NT2/D1 (cell line): Measurements from ENCODE around the gene FSIP1.

ENCODE experiments used
- DNase-seq: peaks from one replicate; pipeline ENCODE4 v3.0.0-alpha.2; 2011; ENCODE audit warnings: low read depth, low spot score
- H3K27me3 ChIP-seq: 2 replicates; pipeline ENCODE4 v1.6.0; 2011; ENCODE audit warnings: mild to moderate bottlenecking; ENCODE audit not compliant: insufficient read length, insufficient read depth
- H3K36me3 ChIP-seq: 2 replicates; pipeline ENCODE4 v1.6.1; 2011; ENCODE audit warnings: mild to moderate bottlenecking, low read length, mixed read lengths; ENCODE audit not compliant: insufficient read depth, insufficient read length
- H3K4me1 ChIP-seq: 2 replicates; pipeline ENCODE4 v1.5.1; 2011; ENCODE audit not compliant: insufficient read depth, insufficient read length
- H3K4me3 ChIP-seq: 2 replicates; pipeline ENCODE4 v1.5.1; 2011; ENCODE audit warnings: low read depth; ENCODE audit not compliant: insufficient read length
- H3K9ac ChIP-seq: 2 replicates; pipeline ENCODE4 v1.6.0; 2011; ENCODE audit warnings: low read depth; ENCODE audit not compliant: insufficient read length
- H3K9me3 ChIP-seq: 2 replicates; pipeline ENCODE4 v1.5.1; 2011; ENCODE audit warnings: mild to moderate bottlenecking, low read length; ENCODE audit not compliant: insufficient read depth
- SUZ12 ChIP-seq: IDR thresholded peaks from 2 replicates; pipeline ENCODE4 v1.6.1; 2011; ENCODE audit not compliant: insufficient read length, insufficient read depth; ENCODE audit errors: extremely low read depth
- YY1 ChIP-seq: IDR thresholded peaks from 2 replicates; pipeline ENCODE4 v1.6.1; 2011; ENCODE audit not compliant: insufficient read length, insufficient read depth
- ZNF274 ChIP-seq: IDR thresholded peaks from 2 replicates; pipeline ENCODE4 v1.6.1; 2011; ENCODE audit warnings: mild to moderate bottlenecking, low read depth, low read length

FSIP1 gene

DNA sequence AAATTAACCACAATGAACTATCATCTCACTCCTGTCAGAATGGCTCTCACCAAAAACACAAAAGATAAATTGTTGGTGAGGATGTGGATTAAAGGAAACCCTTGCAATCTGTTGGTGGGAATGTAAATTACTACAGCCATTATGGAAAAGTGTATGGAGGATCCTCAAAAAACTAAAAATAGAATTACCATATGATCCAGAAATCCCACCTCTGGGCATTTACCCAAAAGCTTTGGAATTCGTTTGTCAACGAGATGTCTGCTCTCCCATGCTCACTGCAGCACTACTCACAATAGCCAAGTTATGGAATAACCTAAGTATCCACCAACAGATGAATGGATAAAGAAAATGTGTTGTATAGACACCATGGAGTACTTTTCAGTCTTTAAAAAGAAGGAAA lies 21.6 kb downstream of the FSIP1 start:
- Histone ChIP-seq H3K36me3 (no peaks in the 10 kb centered on the region), H3K4me3 (no peak overlapping the region), H3K9ac (no peak overlapping the region), H3K4me1 (no peaks in the 10 kb centered on the region), H3K9me3 (no peaks in the 10 kb centered on the region), H3K27me3 (no peaks in the 10 kb centered on the region)
- no peak for DNase-seq
- TF ChIP-seq SUZ12: no peak
- TF ChIP-seq YY1: no peak
- TF ChIP-seq ZNF274: no peak

DNA sequence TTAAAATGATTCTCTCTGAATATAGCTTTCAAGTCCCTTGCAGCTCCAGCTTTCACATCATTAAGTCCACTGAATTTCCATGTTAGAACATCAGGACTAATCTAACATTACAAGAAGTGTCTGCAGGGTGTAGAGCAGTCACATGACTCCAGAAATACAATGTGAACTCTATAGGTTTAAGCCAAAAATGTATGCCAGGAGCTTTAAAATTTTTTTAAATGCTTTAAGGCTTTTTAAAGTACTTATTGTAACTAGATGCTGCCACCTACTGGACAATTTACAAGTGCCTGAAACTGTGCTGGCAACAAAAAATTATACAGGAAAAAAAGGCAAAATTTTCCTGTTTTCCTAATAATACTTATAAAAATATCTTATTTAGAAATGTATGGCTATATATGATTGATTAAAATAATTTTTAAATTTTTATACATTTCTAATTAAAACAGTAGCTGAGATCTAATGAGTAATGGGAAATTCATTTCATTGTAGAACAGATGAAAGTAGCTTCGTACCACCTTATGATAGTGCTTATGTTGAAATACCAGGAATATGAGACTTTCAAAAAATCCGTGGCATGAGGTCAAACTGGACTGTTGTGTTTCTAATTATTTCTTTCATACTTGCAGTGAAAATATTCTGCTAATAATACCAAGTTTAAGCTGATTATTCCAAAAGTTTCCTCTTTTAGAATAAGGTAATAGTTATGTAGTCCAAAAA lies 25.7 kb downstream of the FSIP1 start:
- Histone ChIP-seq H3K36me3 (no peaks in the 10 kb centered on the region), H3K4me1 (no peaks in the 10 kb centered on the region), H3K9me3 (no peaks in the 10 kb centered on the region), H3K27me3 (no peaks in the 10 kb centered on the region), H3K9ac (no peak overlapping the region), H3K4me3 (no peak overlapping the region)
- DNase-seq: peak; percentile 28
- TF ChIP-seq SUZ12: no peak
- TF ChIP-seq YY1: no peak
- no peak for TF ChIP-seq ZNF274

DNA sequence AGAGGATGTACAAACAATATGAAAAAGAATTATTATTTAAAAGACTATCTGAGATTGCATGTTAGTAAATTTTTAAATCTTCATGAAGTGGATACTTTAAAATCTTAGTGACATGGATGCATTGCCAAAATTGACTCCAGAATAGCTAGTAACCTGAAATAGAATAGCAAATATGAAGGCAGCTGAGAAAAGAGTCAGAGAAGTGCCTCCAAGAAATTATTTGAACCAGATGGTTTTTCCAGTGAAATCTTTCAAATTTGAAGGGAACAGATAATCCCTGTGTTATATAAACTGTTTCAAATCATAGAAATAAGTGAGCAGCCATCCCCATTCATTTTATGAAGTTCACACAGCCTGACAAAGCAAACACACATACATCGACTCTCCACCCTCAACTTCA lies 29.6 kb downstream of the FSIP1 start:
- H3K36me3 ChIP-seq: no peaks in the 10 kb centered on the region
- no peak for DNase-seq
- H3K9ac ChIP-seq: no peak overlapping the region
- no peaks in the 10 kb centered on the region for H3K4me1 ChIP-seq
- TF ChIP-seq YY1: no peak
- no peak overlapping the region for H3K4me3 ChIP-seq
- no peaks in the 10 kb centered on the region for H3K9me3 ChIP-seq
- no peaks in the 10 kb centered on the region for H3K27me3 ChIP-seq

DNA sequence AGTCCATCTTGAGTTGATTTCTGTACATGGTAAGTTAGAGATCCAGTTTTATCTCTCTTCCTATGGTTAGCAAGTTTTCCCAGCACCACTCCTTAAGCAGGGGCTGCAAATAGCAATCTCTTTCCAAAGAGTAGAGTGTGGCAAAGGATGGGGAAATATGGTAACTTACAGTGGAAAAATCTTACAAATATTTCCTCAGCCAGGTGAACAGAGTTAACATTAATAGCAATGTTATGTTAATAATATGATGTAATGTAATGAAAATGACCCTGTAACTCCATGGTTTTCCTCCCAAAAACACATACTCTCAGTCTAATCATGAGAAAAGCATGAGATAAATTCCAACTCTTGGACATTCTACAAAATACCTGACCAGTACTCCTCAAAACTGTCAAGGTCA lies 30.4 kb downstream of the FSIP1 start:
- Histone ChIP-seq H3K9ac (no peak overlapping the region), H3K4me1 (no peaks in the 10 kb centered on the region), H3K36me3 (no peaks in the 10 kb centered on the region), H3K27me3 (no peaks in the 10 kb centered on the region), H3K9me3 (no peaks in the 10 kb centered on the region), H3K4me3 (no peak overlapping the region)
- DNase-seq: no peak
- TF ChIP-seq SUZ12: no peak
- no peak for TF ChIP-seq YY1
- no peak for TF ChIP-seq ZNF274

DNA sequence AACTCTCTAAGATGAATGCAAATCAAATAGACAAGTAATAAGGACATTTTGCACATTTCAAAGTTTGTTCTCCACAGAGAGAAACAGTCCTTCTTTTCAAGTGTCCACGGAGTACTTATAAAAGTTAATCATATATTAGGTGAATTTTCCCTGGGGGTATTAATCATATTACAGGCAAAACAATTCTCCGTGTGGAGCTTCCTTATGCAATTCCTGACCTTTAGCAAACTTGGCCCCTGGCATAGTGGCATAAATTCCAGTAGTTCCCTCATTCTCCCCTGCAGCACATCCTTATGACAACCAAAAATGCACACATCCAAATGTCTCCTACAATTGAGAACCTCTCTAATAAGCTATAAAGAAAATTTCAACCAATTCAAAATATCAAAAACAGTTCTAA lies 34.4 kb downstream of the FSIP1 start:
- H3K4me3 ChIP-seq: no peak overlapping the region
- no peak for DNase-seq

DNA sequence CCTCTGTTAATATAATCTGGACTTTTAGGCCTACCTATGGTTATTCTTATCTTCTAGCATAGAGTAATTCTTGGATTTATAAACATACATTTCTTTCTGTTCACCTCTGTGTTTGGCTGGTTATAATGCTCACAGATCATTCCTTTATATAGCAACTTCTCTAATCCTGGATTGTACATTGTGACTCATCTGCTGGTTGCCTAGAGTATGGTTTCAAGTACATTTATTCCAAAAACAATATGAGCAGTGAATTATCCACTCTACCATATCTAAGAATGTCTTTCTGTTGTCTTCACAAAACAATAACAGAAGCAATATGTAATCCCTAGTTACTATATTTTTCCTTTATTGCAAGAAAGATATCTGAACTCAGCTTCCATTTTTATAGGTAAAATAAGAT lies 35.3 kb downstream of the FSIP1 start:
- no peaks in the 10 kb centered on the region for H3K27me3 ChIP-seq
- H3K9ac ChIP-seq: no peak overlapping the region
- no peaks in the 10 kb centered on the region for H3K36me3 ChIP-seq
- TF ChIP-seq SUZ12 (no peak), YY1 (no peak), ZNF274 (no peak)
- H3K4me3 ChIP-seq: no peak overlapping the region
- H3K9me3 ChIP-seq: no peaks in the 10 kb centered on the region
- DNase-seq: no peak
- no peaks in the 10 kb centered on the region for H3K4me1 ChIP-seq

More for the DNA sequence above, 34.4 kb downstream of the FSIP1 start:
- Histone ChIP-seq H3K36me3 (no peaks in the 10 kb centered on the region), H3K9me3 (no peaks in the 10 kb centered on the region), H3K4me1 (no peaks in the 10 kb centered on the region), H3K9ac (no peak overlapping the region), H3K27me3 (no peaks in the 10 kb centered on the region)
- TF ChIP-seq YY1: no peak
- TF ChIP-seq SUZ12: no peak
- TF ChIP-seq ZNF274: no peak

DNA sequence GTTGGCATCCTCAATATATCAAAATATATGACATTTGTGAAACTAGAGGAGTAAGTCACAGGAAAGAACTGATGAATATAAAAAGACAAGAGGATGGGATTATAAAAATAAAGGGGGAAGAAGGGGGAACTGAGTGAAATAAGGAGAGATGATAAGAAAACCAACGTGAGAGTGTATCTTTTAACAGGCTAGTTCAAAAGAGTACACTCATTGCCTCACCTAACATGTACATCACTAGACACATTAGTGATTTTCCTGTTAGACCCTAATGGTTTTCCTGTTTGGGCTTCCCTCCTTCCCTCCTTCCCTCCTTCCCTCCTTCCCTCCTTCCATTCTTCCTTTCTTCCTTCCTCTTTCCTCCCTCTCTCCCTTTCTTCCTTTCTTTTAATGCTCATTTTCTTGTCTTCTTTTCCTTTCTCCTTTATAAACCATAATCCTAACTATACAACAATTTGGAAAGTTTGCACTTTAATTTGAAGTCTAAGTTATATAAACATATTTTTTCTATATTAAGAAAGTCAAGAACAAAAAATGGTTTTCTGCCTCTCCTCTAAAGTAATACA lies 35.8 kb downstream of the FSIP1 start:
- TF ChIP-seq YY1 (no peak), SUZ12 (no peak), ZNF274 (no peak)
- no peak for DNase-seq
- Histone ChIP-seq H3K27me3 (no peaks in the 10 kb centered on the region), H3K36me3 (no peaks in the 10 kb centered on the region), H3K4me1 (no peaks in the 10 kb centered on the region), H3K4me3 (no peak overlapping the region), H3K9me3 (no peaks in the 10 kb centered on the region), H3K9ac (no peak overlapping the region)

DNA sequence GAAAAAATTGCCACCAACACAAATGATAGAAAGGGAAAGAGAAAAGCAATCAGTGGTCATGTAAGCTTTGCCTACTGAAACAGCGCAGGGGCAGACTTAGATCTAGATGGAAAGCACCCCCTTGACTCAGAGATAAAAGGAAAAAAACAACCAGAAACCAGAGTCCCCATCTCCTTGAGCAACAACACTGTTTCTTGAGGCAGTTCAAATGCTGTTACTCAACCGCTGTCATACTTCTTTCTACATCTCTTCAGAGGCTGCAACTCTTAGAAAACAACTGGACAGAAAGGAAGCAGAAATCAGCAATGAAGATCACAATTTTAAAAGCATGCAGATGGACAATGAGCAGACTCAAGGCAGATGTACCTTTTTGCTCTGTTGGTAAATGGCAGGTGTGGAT lies 36.5 kb downstream of the FSIP1 start:
- no peak for TF ChIP-seq SUZ12
- TF ChIP-seq YY1: no peak
- TF ChIP-seq ZNF274: no peak
- Histone ChIP-seq H3K4me1 (no peaks in the 10 kb centered on the region), H3K9ac (no peak overlapping the region), H3K4me3 (no peak overlapping the region), H3K9me3 (no peaks in the 10 kb centered on the region), H3K27me3 (no peaks in the 10 kb centered on the region), H3K36me3 (no peaks in the 10 kb centered on the region)
- no peak for DNase-seq
